Thyroid gland (tissue), 4 donors: ENCODE measurements around the gene KCNAB1. TPM values are rescaled to one million over a fixed set of nuclear protein-coding genes. Genes with fewer than 3 reads are reported as not detected.

Source experiments
- DNase-seq, 2 donors: peaks; one replicate each; pipeline ENCODE4 v3.0.0-alpha.2; 2019
- H3K27ac ChIP-seq, 3 donors: fragments of 200-600 bp; sonication (generic); 1 replicate in 2 of 3; 2 replicates in 1 of 3; pipeline ENCODE4 v1.5.1; 2016 to 2019; ENCODE audit warnings: mild to moderate bottlenecking in 1 of 3, moderate library complexity in 1 of 3
- H3K27me3 ChIP-seq: fragments of 200-600 bp; sonication (generic); one replicate; pipeline ENCODE4 v1.5.1; 2019
- H3K36me3 ChIP-seq, 2 donors: fragments of 200-600 bp; sonication (generic); one replicate each; pipeline ENCODE4 v1.5.1; 2016 to 2019
- H3K4me1 ChIP-seq, 2 donors: fragments of 200-600 bp; sonication (generic); one replicate each; pipeline ENCODE4 v1.5.1; 2017 to 2019
- H3K4me3 ChIP-seq, 3 donors: fragments of 200-600 bp; sonication (generic); replicated peaks in 1 of 3; 1 replicate in 2 of 3; 2 replicates in 1 of 3; pipeline ENCODE4 v1.5.1; 2016; ENCODE audit warnings: mild to moderate bottlenecking in 1 of 3
- H3K9me3 ChIP-seq: fragments of 200-600 bp; sonication (generic); one replicate; pipeline ENCODE4 v1.5.1; 2017
- CTCF ChIP-seq, 6 experiments: fragments of 200-600 bp in 3 of 6; fragments of 450-650 bp in 3 of 6; sonication (generic) in 3 of 6; IDR thresholded peaks; one replicate each; pipeline ENCODE4 v1.5.1; 2016 to 2019; ENCODE audit warnings: antibody characterized with exemption in 6 of 6, mild to moderate bottlenecking in 2 of 6, inconsistent platforms in 1 of 6, moderate library complexity in 1 of 6
- POLR2A ChIP-seq, 2 donors: fragments of 450-650 bp; IDR thresholded peaks; one replicate each; pipeline ENCODE4 v1.6.1; 2017; ENCODE audit warnings: antibody characterized with exemption in 2 of 2, mild to moderate bottlenecking in 2 of 2, moderate library complexity in 1 of 2
- WGBS, 2 donors: methylation state at CpG; one replicate each; pipeline ENCODE4 v1.1.5; 2017; 5-methylcytosine and 5-hydroxymethylcytosine counted together
- intact Hi-C: fragments of 100-400 bp; cut with DNase I; formaldehyde crosslinking; loops from one replicate; pipeline ENCODE4 v1.15.1; 2023
- total RNA-seq, 4 donors: library from RNA; depleted of rRNA; stranded (reverse); fragments of >200 nt; gene quantifications; one replicate each; pipeline ENCODE4 v1.2.3, GENCODE V29; 2016

KCNAB1 gene
- total RNA-seq, 4 donors from 2014 or later: 19.3 to 26.1 (median 22.9) TPM

- no peak overlapping the region for H3K4me3 ChIP-seq
- peak; percentile 63 to 64 for DNase-seq
- no peaks in the 10 kb centered on the region for H3K9me3 ChIP-seq
- no peaks in the 10 kb centered on the region for H3K27me3 ChIP-seq
- H3K36me3 ChIP-seq: peaks cover 3 to 14% of the 10 kb centered on the region in 2 donors
- peaks cover 9 to 16% of the 10 kb centered on the region in 2 donors for H3K4me1 ChIP-seq
- 30 to 37% methylated on average over 4 of the region's 4 CpGs for WGBS, 2 donors
- peak overlapping the region; percentile 54 to 90 (median 57) for H3K27ac ChIP-seq
- intact Hi-C loops: loop anchor here (10.0 kb wide), 1 partner anchor 600 kb away; no protein-coding TSS in a partner anchor
- TF ChIP-seq CTCF (IDR thresholded peaks at IDR 0.05): peak in 4 of 6 experiments; percentile 27 to 47 (median 44)
- no peak for TF ChIP-seq POLR2A (IDR thresholded peaks at IDR 0.05)
These were observed 414.8 kb downstream of the KCNAB1 start for GRCh38 chr3:156535162-156535627.

- DNase-seq: no peak
- Histone ChIP-seq H3K27ac (peak overlapping the region; percentile 54 to 90 (median 57)), H3K27me3 (no peaks in the 10 kb centered on the region), H3K4me3 (no peak overlapping the region), H3K36me3 (peaks cover 3 to 13% of the 10 kb centered on the region in 2 donors), H3K4me1 (peaks cover 9 to 16% of the 10 kb centered on the region in 2 donors), H3K9me3 (no peaks in the 10 kb centered on the region)
- WGBS, 2 donors: 99 to 100% methylated on average over 2 of the region's 2 CpGs
- TF ChIP-seq POLR2A (IDR thresholded peaks at IDR 0.05): no peak
- TF ChIP-seq CTCF (IDR thresholded peaks at IDR 0.05): no peak
- intact Hi-C loops: loop anchor here (10.0 kb wide), 1 partner anchor 599 kb away; no protein-coding TSS in a partner anchor
These were observed 415.4 kb downstream of the KCNAB1 start for GRCh38 chr3:156535798-156536197.

GRCh38 chr3:156536524-156537316, 416.3 kb downstream of the KCNAB1 start:
- peaks cover 3 to 11% of the 10 kb centered on the region in 2 donors for H3K36me3 ChIP-seq
- DNase-seq: no peak
- no peak overlapping the region for H3K4me3 ChIP-seq
- H3K27ac ChIP-seq: no peak overlapping the region
- H3K9me3 ChIP-seq: no peaks in the 10 kb centered on the region
- peaks cover 9 to 22% of the 10 kb centered on the region in 2 donors for H3K4me1 ChIP-seq
- 85 to 92% methylated on average over 6 of the region's 6 CpGs for whole genome bisulfite sequencing, 2 donors
- no peak for TF ChIP-seq CTCF (IDR thresholded peaks at IDR 0.05)
- no peaks in the 10 kb centered on the region for H3K27me3 ChIP-seq
- intact Hi-C loops: loop anchor here (10.0 kb wide), 1 partner anchor 598 kb away; no protein-coding TSS in a partner anchor

- Histone ChIP-seq H3K27me3 (no peaks in the 10 kb centered on the region), H3K27ac (peak overlapping the region in 1 of 3 donors; percentile 17), H3K4me1 (peaks cover 29 to 44% of the 10 kb centered on the region in 2 donors), H3K4me3 (no peak overlapping the region), H3K36me3 (peaks cover 3 to 16% of the 10 kb centered on the region in 2 donors), H3K9me3 (no peaks in the 10 kb centered on the region)
- WGBS, 2 donors: 90 to 93% methylated on average over 2 of the region's 2 CpGs
- DNase-seq: no peak
- TF ChIP-seq CTCF (IDR thresholded peaks at IDR 0.05): no peak
- intact Hi-C loops: loop anchor here (10.0 kb wide), 1 partner anchor 596 kb away; no protein-coding TSS in a partner anchor
These were observed 418.7 kb downstream of the KCNAB1 start for GRCh38 chr3:156539051-156539450.

- peaks cover 3 to 16% of the 10 kb centered on the region in 2 donors for H3K36me3 ChIP-seq
- 98 to 100% methylated on average over 1 of the region's 1 CpG for WGBS, 2 donors
- no peak overlapping the region for H3K4me3 ChIP-seq
- H3K4me1 ChIP-seq: peaks cover 33 to 43% of the 10 kb centered on the region in 2 donors
- intact Hi-C loops: loop anchor here (10.0 kb wide), 1 partner anchor 595 kb away; no protein-coding TSS in a partner anchor
- no peaks in the 10 kb centered on the region for H3K27me3 ChIP-seq
- no peak for DNase-seq
- H3K27ac ChIP-seq: peak overlapping the region in 1 of 3 donors; percentile 17
- TF ChIP-seq CTCF (IDR thresholded peaks at IDR 0.05) (no peak), POLR2A (IDR thresholded peaks at IDR 0.05) (no peak)
- H3K9me3 ChIP-seq: no peaks in the 10 kb centered on the region
These were observed 419.4 kb downstream of the KCNAB1 start for GRCh38 chr3:156539802-156540201.
